NCI-H748 treated with DMSO at 0.1 percent for 48 hours (cell line): ENCODE measurements around the gene KRTAP5-4.
"Not testable (repeated sequence)": the region's sequence is repeated elsewhere in the genome, so short reads cannot be mapped to it uniquely, and the experiment has no call there.

Experiments used
- DNase-seq: peaks from one replicate; lab custom pipeline; 2025; lab: John Stamatoyannopoulos, UW

Gene KRTAP5-4

GRCh38 chr11:1600626-1601025 lies 21.3 kb downstream of the KRTAP5-4 start:
- no peak for DNase-seq

GRCh38 chr11:1598816-1599215 lies 23.1 kb downstream of the KRTAP5-4 start:
- DNase-seq: no peak

GRCh38 chr11:1598406-1598805 lies 23.5 kb downstream of the KRTAP5-4 start:
- DNase-seq: not testable (repeated sequence)

GRCh38 chr11:1597994-1598380 lies 24.0 kb downstream of the KRTAP5-4 start, which contains the start of gene KRTAP5-2:
Gene KRTAP5-2 (minus strand): TSS chr11:1598294. CDS start chr11:1598250, 44 bp downstream.
- no peak for DNase-seq

- DNase-seq: no peak
Measured at GRCh38 chr11:1597331-1597993, 24.5 kb downstream of the KRTAP5-4 start.

- DNase-seq: peak; percentile 15
Measured at GRCh38 chr11:1596576-1597121, 25.3 kb downstream of the KRTAP5-4 start.

- not testable (repeated sequence) for DNase-seq
Measured at GRCh38 chr11:1595994-1596575, 25.9 kb downstream of the KRTAP5-4 start.

GRCh38 chr11:1592628-1593027 lies 29.3 kb downstream of the KRTAP5-4 start:
- peak; percentile 64 for DNase-seq

- DNase-seq: no peak
Measured at GRCh38 chr11:1589996-1590395, 31.9 kb downstream of the KRTAP5-4 start.

- not testable (repeated sequence) for DNase-seq
Measured at GRCh38 chr11:1589191-1589963, 32.6 kb downstream of the KRTAP5-4 start.

- DNase-seq: no peak
Measured at GRCh38 chr11:1586699-1587098, 35.2 kb downstream of the KRTAP5-4 start.

GRCh38 chr11:1584661-1585370 lies 37.1 kb downstream of the KRTAP5-4 start, which contains the start of gene KRTAP5-1:
Gene KRTAP5-1 (minus strand): TSS chr11:1585283. CDS start chr11:1585249, 34 bp downstream.
- DNase-seq: not testable (repeated sequence)

- not testable (repeated sequence) for DNase-seq
Measured at GRCh38 chr11:1582909-1583308, 39.0 kb downstream of the KRTAP5-4 start.

GRCh38 chr11:1581976-1582375 lies 40.0 kb downstream of the KRTAP5-4 start:
- no peak for DNase-seq

GRCh38 chr11:1576825-1577224 lies 45.1 kb downstream of the KRTAP5-4 start:
- DNase-seq: no peak

- not testable (repeated sequence) for DNase-seq
Measured at GRCh38 chr11:1575756-1576155, 46.2 kb downstream of the KRTAP5-4 start.

GRCh38 chr11:1574933-1575242 lies 47.0 kb downstream of the KRTAP5-4 start:
- DNase-seq: no peak

GRCh38 chr11:1574238-1574932 lies 47.6 kb downstream of the KRTAP5-4 start:
- DNase-seq: peak; percentile 32

- peak; percentile 76 for DNase-seq
Measured at GRCh38 chr11:1573903-1574237, 48.1 kb downstream of the KRTAP5-4 start.

- DNase-seq: peak; percentile 21
Measured at GRCh38 chr11:1573077-1573902, 48.6 kb downstream of the KRTAP5-4 start.
